Thyroid gland (tissue), 4 donors: ENCODE results near the gene FOXP1. TPM values are rescaled to one million over a fixed set of nuclear protein-coding genes. Genes with fewer than 3 reads are reported as not detected.

Experiments
- DNase-seq, 2 donors: peaks; one replicate each; pipeline ENCODE4 v3.0.0-alpha.2; 2019
- H3K27ac ChIP-seq, 3 donors: fragments of 200-600 bp; sonication (generic); 1 replicate in 2 of 3; 2 replicates in 1 of 3; pipeline ENCODE4 v1.5.1; 2016 to 2019; ENCODE audit warnings: mild to moderate bottlenecking in 1 of 3, moderate library complexity in 1 of 3
- H3K27me3 ChIP-seq: fragments of 200-600 bp; sonication (generic); one replicate; pipeline ENCODE4 v1.5.1; 2019
- H3K36me3 ChIP-seq, 2 donors: fragments of 200-600 bp; sonication (generic); one replicate each; pipeline ENCODE4 v1.5.1; 2016 to 2019
- H3K4me1 ChIP-seq, 2 donors: fragments of 200-600 bp; sonication (generic); one replicate each; pipeline ENCODE4 v1.5.1; 2017 to 2019
- H3K4me3 ChIP-seq, 3 donors: fragments of 200-600 bp; sonication (generic); replicated peaks in 1 of 3; 1 replicate in 2 of 3; 2 replicates in 1 of 3; pipeline ENCODE4 v1.5.1; 2016; ENCODE audit warnings: mild to moderate bottlenecking in 1 of 3
- H3K9me3 ChIP-seq: fragments of 200-600 bp; sonication (generic); one replicate; pipeline ENCODE4 v1.5.1; 2017
- CTCF ChIP-seq, 6 experiments: fragments of 200-600 bp in 3 of 6; fragments of 450-650 bp in 3 of 6; sonication (generic) in 3 of 6; IDR thresholded peaks; one replicate each; pipeline ENCODE4 v1.5.1; 2016 to 2019; ENCODE audit warnings: antibody characterized with exemption in 6 of 6, mild to moderate bottlenecking in 2 of 6, inconsistent platforms in 1 of 6, moderate library complexity in 1 of 6
- POLR2A ChIP-seq, 2 donors: fragments of 450-650 bp; IDR thresholded peaks; one replicate each; pipeline ENCODE4 v1.6.1; 2017; ENCODE audit warnings: antibody characterized with exemption in 2 of 2, mild to moderate bottlenecking in 2 of 2, moderate library complexity in 1 of 2
- WGBS, 2 donors: methylation state at CpG; one replicate each; pipeline ENCODE4 v1.1.5; 2017; 5-methylcytosine and 5-hydroxymethylcytosine counted together
- intact Hi-C: fragments of 100-400 bp; cut with DNase I; formaldehyde crosslinking; loops from one replicate; pipeline ENCODE4 v1.15.1; 2023
- total RNA-seq, 4 donors: library from RNA; depleted of rRNA; stranded (reverse); fragments of >200 nt; gene quantifications; one replicate each; pipeline ENCODE4 v1.2.3, GENCODE V29; 2016

Gene FOXP1
- total RNA-seq, 4 donors from 2014 or later, result 111 to 187 (median 141) TPM

GRCh38 chr3:71152039-71152891 is 431.3 kb downstream of the FOXP1 start:
- intact Hi-C loops, result no loop called here
- H3K27me3 ChIP-seq, result no peaks in the 10 kb centered on the region
- no peak overlapping the region for H3K4me3 ChIP-seq
- no peak for TF ChIP-seq POLR2A (IDR thresholded peaks at IDR 0.05)
- no peak for TF ChIP-seq CTCF (IDR thresholded peaks at IDR 0.05)
- no peaks in the 10 kb centered on the region for H3K36me3 ChIP-seq
- no peak for DNase-seq
- no peaks in the 10 kb centered on the region for H3K9me3 ChIP-seq
- 64 to 75% methylated on average over 4 of the region's 4 CpGs for WGBS, 2 donors
- H3K27ac ChIP-seq, result no peak overlapping the region
- no peaks in the 10 kb centered on the region for H3K4me1 ChIP-seq

GRCh38 chr3:71149959-71150954 is 433.3 kb downstream of the FOXP1 start:
- WGBS, 2 donors, result 76 to 85% methylated on average over 14 of the region's 14 CpGs
- no peaks in the 10 kb centered on the region for H3K4me1 ChIP-seq
- TF ChIP-seq POLR2A (IDR thresholded peaks at IDR 0.05) (no peak), CTCF (IDR thresholded peaks at IDR 0.05) (no peak)
- no peak overlapping the region for H3K4me3 ChIP-seq
- no peak overlapping the region for H3K27ac ChIP-seq
- H3K36me3 ChIP-seq, result no peaks in the 10 kb centered on the region
- intact Hi-C loops, result no loop called here
- no peaks in the 10 kb centered on the region for H3K27me3 ChIP-seq
- H3K9me3 ChIP-seq, result no peaks in the 10 kb centered on the region
- no peak for DNase-seq

- TF ChIP-seq CTCF (IDR thresholded peaks at IDR 0.05) (no peak), POLR2A (IDR thresholded peaks at IDR 0.05) (no peak)
- Histone ChIP-seq H3K27ac (no peak overlapping the region), H3K4me3 (no peak overlapping the region), H3K9me3 (no peaks in the 10 kb centered on the region), H3K36me3 (no peaks in the 10 kb centered on the region), H3K27me3 (no peaks in the 10 kb centered on the region), H3K4me1 (no peaks in the 10 kb centered on the region)
- no peak for DNase-seq
- 78 to 79% methylated on average over 1 of the region's 1 CpG for WGBS, 2 donors
- intact Hi-C loops, result no loop called here
These were observed 435.0 kb downstream of the FOXP1 start for GRCh38 chr3:71148455-71149060.

- Histone ChIP-seq H3K9me3 (no peaks in the 10 kb centered on the region), H3K27me3 (no peaks in the 10 kb centered on the region), H3K27ac (no peak overlapping the region), H3K36me3 (no peaks in the 10 kb centered on the region), H3K4me3 (no peak overlapping the region), H3K4me1 (peaks cover 0 to 2% of the 10 kb centered on the region in 2 donors)
- intact Hi-C loops, result no loop called here
- 70 to 85% methylated on average over 11 of the region's 11 CpGs for WGBS, 2 donors
- TF ChIP-seq POLR2A (IDR thresholded peaks at IDR 0.05) (no peak), CTCF (IDR thresholded peaks at IDR 0.05) (no peak)
- DNase-seq, result no peak
These were observed 436.9 kb downstream of the FOXP1 start for GRCh38 chr3:71146673-71147072.
